Right lung (tissue), 5 donors: ENCODE measurements around the gene PNPO. TPM values are rescaled to one million over a fixed set of nuclear protein-coding genes. Genes with fewer than 3 reads are reported as not detected.
A peak's percentile ranks its signal among the peaks of the same experiment; 100 is the strongest.

ENCODE experiments used
- DNase-seq, 2 donors: peaks; one replicate each; pipeline ENCODE4 v3.0.0-alpha.2; 2013
- polyA plus RNA-seq, 5 donors: library from polyadenylated mRNA; unstranded; fragments of 120-200 nt; gene quantifications; one replicate each; pipeline versions ENCODE4 v1.2.1 to v1.2.3, GENCODE V29; 2013; ENCODE audit warnings: inconsistent platforms in 1 of 5, low replicate concordance in 1 of 5; ENCODE audit not compliant: insufficient read length in 5 of 5, insufficient read depth in 1 of 5

PNPO gene
- polyA plus RNA-seq, 5 donors = 9.2 to 13.3 (median 11.2) TPM

GRCh38 chr17:47948706-47949196 lies 7.4 kb downstream of the PNPO start:
- DNase-seq = no peak

GRCh38 chr17:47949197-47949759 lies 7.9 kb downstream of the PNPO start:
- peak; percentile 74 to 76 for DNase-seq

- DNase-seq = no peak
These were observed 8.6 kb downstream of the PNPO start for GRCh38 chr17:47949946-47950345.

GRCh38 chr17:47950448-47950847 lies 9.1 kb downstream of the PNPO start:
- DNase-seq = no peak

GRCh38 chr17:47952171-47953021 lies 11.0 kb downstream of the PNPO start:
- no peak for DNase-seq

GRCh38 chr17:47953909-47954308 lies 12.5 kb downstream of the PNPO start:
- DNase-seq = no peak

- DNase-seq = peak; percentile 60 to 69
These were observed 14.4 kb downstream of the PNPO start for GRCh38 chr17:47955497-47956461.

- no peak for DNase-seq
These were observed 15.6 kb downstream of the PNPO start for GRCh38 chr17:47956791-47957590.

- peak in 1 of 2 donors; percentile 60 for DNase-seq
These were observed 16.5 kb downstream of the PNPO start, which contains the start of gene PRR15L for GRCh38 chr17:47957591-47958490. Gene PRR15L (minus strand): TSS chr17:47957883. CDS start chr17:47953234, 4,649 bp downstream.

GRCh38 chr17:47959825-47960655 lies 18.7 kb downstream of the PNPO start:
- DNase-seq = no peak

- no peak for DNase-seq
These were observed 20.0 kb downstream of the PNPO start for GRCh38 chr17:47961406-47961805.

- DNase-seq = no peak
These were observed 21.5 kb downstream of the PNPO start for GRCh38 chr17:47962901-47963300.

GRCh38 chr17:47964856-47965255 lies 23.5 kb downstream of the PNPO start:
- no peak for DNase-seq

GRCh38 chr17:47966079-47966519 lies 24.7 kb downstream of the PNPO start:
- no peak for DNase-seq

- no peak for DNase-seq
These were observed 26.4 kb downstream of the PNPO start for GRCh38 chr17:47967607-47968252.

GRCh38 chr17:47968836-47969235 lies 27.5 kb downstream of the PNPO start:
- no peak for DNase-seq

- DNase-seq = no peak
These were observed 28.8 kb downstream of the PNPO start for GRCh38 chr17:47969930-47970724.
